ENCODE results near the gene DST. TPM values are rescaled to one million over a fixed set of nuclear protein-coding genes. Genes with fewer than 3 reads are reported as not detected.

Gene DST
- total RNA-seq, 1 experiment from 2014 or later, result 132 TPM

GRCh38 chr6:56607111-56607752 is 35.5 kb downstream of the DST start (continued):
- no peak for TF ChIP-seq SMAD4 (CRISPR knock-in tag; IDR thresholded peaks at IDR 0.05)
- no peak for TF ChIP-seq CREM (CRISPR knock-in tag; IDR thresholded peaks at IDR 0.05)
- no peak for TF ChIP-seq GRHL2 (CRISPR knock-in tag; IDR thresholded peaks at IDR 0.05; ENCODE audit: insufficient replicate concordance, severe bottlenecking)
- TF ChIP-seq ZNF121 (CRISPR knock-in tag; IDR thresholded peaks at IDR 0.05), result no peak
- no peak for TF ChIP-seq MAX (CRISPR knock-in tag; IDR thresholded peaks at IDR 0.05)
- TF ChIP-seq ZNF512 (CRISPR knock-in tag; IDR thresholded peaks at IDR 0.05; ENCODE audit: borderline replicate concordance), result no peak
- no peak for TF ChIP-seq ZNF317 (CRISPR knock-in tag; IDR thresholded peaks at IDR 0.05; ENCODE audit: borderline replicate concordance, low read depth)

- ATAC-seq, result no peak
- H3K27ac Mint-ChIP-seq, result no peak overlapping the region
- no peak for DNase-seq (ENCODE audit: low spot score)
- CTCF ChIA-PET, result no interaction called here
- peaks cover 22% of the 10 kb centered on the region for H3K9me3 Mint-ChIP-seq
- no peaks in the 10 kb centered on the region for H3K4me1 Mint-ChIP-seq
- TF ChIP-seq NFYB (CRISPR knock-in tag; conservative IDR thresholded peaks at IDR 0.05; ENCODE audit: low read depth) (no peak), ZNF416 (CRISPR knock-in tag; IDR thresholded peaks at IDR 0.05) (no peak)
- H3K36me3 Mint-ChIP-seq, result peaks cover 69% of the 10 kb centered on the region
- POLR2A ChIA-PET, result no interaction called here
- H3K27me3 Mint-ChIP-seq (ENCODE audit: low read depth), result no peaks in the 10 kb centered on the region
- no peak overlapping the region for H3K4me3 Mint-ChIP-seq
These were observed 37.3 kb downstream of the DST start for GRCh38 chr6:56605435-56605834.

- Mint-ChIP-seq H3K36me3 (peaks cover 79% of the 10 kb centered on the region), H3K9me3 (peaks cover 22% of the 10 kb centered on the region), H3K4me1 (no peaks in the 10 kb centered on the region), H3K4me3 (no peak overlapping the region), H3K27me3 (ENCODE audit: low read depth) (no peaks in the 10 kb centered on the region), H3K27ac (no peak overlapping the region)
- ChIA-PET CTCF (interaction anchor here (0.8 to 1.7 kb wide), 4 partner anchors 9 to 247 kb away, joined by 3 to 10 read pairs (median 6); no protein-coding TSS in a partner anchor), POLR2A (no interaction called here)
- no peak for DNase-seq (ENCODE audit: low spot score)
- ATAC-seq, result no peak
- TF ChIP-seq RORB (CRISPR knock-in tag; IDR thresholded peaks at IDR 0.05) (no peak), ZSCAN18 (CRISPR knock-in tag; IDR thresholded peaks at IDR 0.05) (no peak), ZNF416 (CRISPR knock-in tag; IDR thresholded peaks at IDR 0.05) (no peak), KAT7 (CRISPR knock-in tag; IDR thresholded peaks at IDR 0.05; ENCODE audit: borderline replicate concordance) (no peak), ZNF396 (CRISPR knock-in tag; IDR thresholded peaks at IDR 0.05; ENCODE audit: borderline replicate concordance) (no peak), ZNF512 (CRISPR knock-in tag; IDR thresholded peaks at IDR 0.05; ENCODE audit: borderline replicate concordance) (no peak), TEAD1 (CRISPR knock-in tag; IDR thresholded peaks at IDR 0.05) (no peak), STAT6 (CRISPR knock-in tag; conservative IDR thresholded peaks at IDR 0.05; ENCODE audit: low read depth) (no peak), ATF3 (CRISPR knock-in tag; conservative IDR thresholded peaks at IDR 0.05) (no peak), OVOL2 (CRISPR knock-in tag; IDR thresholded peaks at IDR 0.05; ENCODE audit: borderline replicate concordance) (no peak), JAZF1 (CRISPR knock-in tag; IDR thresholded peaks at IDR 0.05) (no peak), ATF1 (CRISPR knock-in tag; IDR thresholded peaks at IDR 0.05) (no peak), CDX4 (CRISPR knock-in tag; IDR thresholded peaks at IDR 0.05; ENCODE audit: borderline replicate concordance) (no peak), HMGA2 (CRISPR knock-in tag; IDR thresholded peaks at IDR 0.05) (no peak), ZNF263 (CRISPR knock-in tag; IDR thresholded peaks at IDR 0.05; ENCODE audit: low read depth) (no peak), CBFB (CRISPR knock-in tag; IDR thresholded peaks at IDR 0.05; ENCODE audit: low read depth) (no peak)
These were observed 38.5 kb downstream of the DST start for GRCh38 chr6:56604186-56604585.

Measured in WTC11 (cell line).